ENCODE data around the gene G6PC2.
A peak's percentile ranks its signal among the peaks of the same experiment; 100 is the strongest.
"Not testable (repeated sequence)": the region's sequence is repeated elsewhere in the genome, so short reads cannot be mapped to it uniquely, and the experiment has no call there.

G6PC2 gene

GRCh38 chr2:168928113-168928831 is 27.2 kb downstream of the G6PC2 start:
- TF ChIP-seq, protein P1, sequence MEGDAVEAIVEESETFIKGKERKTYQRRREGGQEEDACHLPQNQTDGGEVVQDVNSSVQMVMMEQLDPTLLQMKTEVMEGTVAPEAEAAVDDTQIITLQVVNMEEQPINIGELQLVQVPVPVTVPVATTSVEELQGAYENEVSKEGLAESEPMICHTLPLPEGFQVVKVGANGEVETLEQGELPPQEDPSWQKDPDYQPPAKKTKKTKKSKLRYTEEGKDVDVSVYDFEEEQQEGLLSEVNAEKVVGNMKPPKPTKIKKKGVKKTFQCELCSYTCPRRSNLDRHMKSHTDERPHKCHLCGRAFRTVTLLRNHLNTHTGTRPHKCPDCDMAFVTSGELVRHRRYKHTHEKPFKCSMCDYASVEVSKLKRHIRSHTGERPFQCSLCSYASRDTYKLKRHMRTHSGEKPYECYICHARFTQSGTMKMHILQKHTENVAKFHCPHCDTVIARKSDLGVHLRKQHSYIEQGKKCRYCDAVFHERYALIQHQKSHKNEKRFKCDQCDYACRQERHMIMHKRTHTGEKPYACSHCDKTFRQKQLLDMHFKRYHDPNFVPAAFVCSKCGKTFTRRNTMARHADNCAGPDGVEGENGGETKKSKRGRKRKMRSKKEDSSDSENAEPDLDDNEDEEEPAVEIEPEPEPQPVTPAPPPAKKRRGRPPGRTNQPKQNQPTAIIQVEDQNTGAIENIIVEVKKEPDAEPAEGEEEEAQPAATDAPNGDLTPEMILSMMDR (conservative IDR thresholded peaks at IDR 0.05), result no peak

DNA sequence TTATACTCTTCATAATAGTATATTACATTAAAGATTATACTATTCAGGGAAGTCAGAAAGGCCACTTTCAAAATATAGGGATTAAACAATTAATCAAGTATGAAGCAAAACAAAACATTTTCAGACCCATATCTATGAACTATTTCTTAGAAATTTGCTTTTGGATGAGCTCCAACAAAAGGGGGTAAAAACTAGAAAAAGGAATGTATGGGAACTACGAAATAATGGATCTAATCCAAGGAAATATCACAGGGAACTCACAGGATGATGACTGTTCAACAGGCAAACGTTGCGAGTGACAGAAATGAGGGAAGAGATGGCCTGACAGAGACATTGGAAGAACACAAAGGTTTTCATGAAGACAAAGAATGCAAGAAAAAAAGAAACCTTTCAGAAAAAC is 27.9 kb downstream of the G6PC2 start:
- TF ChIP-seq, protein P1 (conservative IDR thresholded peaks at IDR 0.05), result no peak
- H3K27ac ChIP-seq, result 0 out of 2 replicates have a peak overlapping the region, but pooled peaks have one; percentile 4

More at GRCh38 chr2:168928113-168928831, 27.2 kb downstream of the G6PC2 start:
- peak overlapping the region; percentile 4; the same call in 1 of the 2 replicates for H3K27ac ChIP-seq

GRCh38 chr2:168930242-168930641 is 29.2 kb downstream of the G6PC2 start:
- no peak overlapping the region for H3K27ac ChIP-seq
- TF ChIP-seq, protein P1 (conservative IDR thresholded peaks at IDR 0.05), result no peak

- not testable (repeated sequence) for H3K27ac ChIP-seq
Measured at GRCh38 chr2:168932174-168932573, 31.1 kb downstream of the G6PC2 start.

GRCh38 chr2:168934826-168935225 is 33.7 kb downstream of the G6PC2 start:
- TF ChIP-seq, protein P1 (conservative IDR thresholded peaks at IDR 0.05), result no peak
- H3K27ac ChIP-seq, result no peak overlapping the region

DNA sequence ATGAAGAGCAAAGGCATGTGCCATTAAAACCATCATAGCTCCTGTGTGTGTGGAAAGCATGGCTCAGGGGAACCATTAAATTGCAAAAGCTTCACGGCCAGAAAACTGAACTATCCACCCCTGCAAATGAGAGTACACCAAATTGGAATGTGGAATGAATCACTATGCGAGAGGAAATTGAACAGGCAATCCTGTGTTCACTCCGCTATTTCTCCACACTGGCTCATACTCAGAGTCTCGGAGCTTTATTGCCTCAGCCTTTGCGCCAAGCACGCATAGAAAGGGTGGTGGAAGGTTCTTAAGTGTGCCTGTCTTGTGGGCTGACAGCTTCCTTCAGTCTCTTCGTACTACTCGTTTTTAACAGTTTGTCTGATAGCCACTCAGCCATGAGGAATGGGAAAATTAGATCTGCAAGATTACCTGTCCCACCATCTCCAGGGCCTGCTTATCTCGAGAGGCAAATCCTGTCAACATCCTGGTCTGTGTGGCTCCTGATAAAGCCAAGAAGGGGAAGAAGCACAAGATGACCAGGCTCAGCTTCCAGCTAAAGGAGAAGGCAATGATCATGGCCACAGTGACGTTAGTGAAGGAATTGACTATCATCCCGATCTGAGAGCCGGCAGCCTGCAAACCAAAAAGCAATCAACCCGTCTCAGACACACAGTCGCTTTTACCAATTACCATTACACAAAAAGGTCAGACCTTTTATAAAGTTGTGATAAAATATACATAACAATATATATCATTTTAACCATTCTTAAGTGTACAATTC is 34.9 kb downstream of the G6PC2 start:
- H3K27ac ChIP-seq, result no peak overlapping the region
- TF ChIP-seq, protein P1 (conservative IDR thresholded peaks at IDR 0.05), result no peak

DNA sequence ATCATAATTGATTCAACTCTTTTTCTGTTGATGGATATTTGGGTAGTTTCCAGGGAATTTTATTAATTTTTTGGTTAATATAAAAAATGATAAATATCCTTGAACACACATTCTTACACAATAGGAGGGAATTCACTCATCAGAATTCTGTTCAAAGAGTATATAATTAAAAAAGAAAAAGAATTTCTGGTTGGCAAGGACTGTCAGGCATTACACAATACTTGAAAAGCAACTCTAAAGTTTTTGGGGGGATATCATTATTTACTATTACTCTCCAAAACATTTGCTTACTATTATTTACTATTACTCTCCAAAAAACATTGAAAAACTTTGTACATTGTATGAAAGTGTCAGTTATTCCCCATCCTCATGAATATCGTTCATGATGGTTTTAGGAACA is 38.0 kb downstream of the G6PC2 start:
- no peak overlapping the region for H3K27ac ChIP-seq
- TF ChIP-seq, protein P1 (conservative IDR thresholded peaks at IDR 0.05), result no peak

- TF ChIP-seq, protein P1 (conservative IDR thresholded peaks at IDR 0.05), result no peak
- no peak overlapping the region for H3K27ac ChIP-seq
Measured at GRCh38 chr2:168939918-168940317, 38.8 kb downstream of the G6PC2 start.
